KMS-11 (cell line): Measurements from ENCODE around the gene CLDN6.

ENCODE experiments used
- H2AFZ ChIP-seq: fragments of 200-600 bp; sonication (generic); 2 replicates; pipeline ENCODE4 v1.6.1; 2016; ENCODE audit warnings: antibody characterized with exemption, mixed run types, low read depth
- H3K27ac ChIP-seq: fragments of 200-600 bp; sonication (generic); 2 replicates; pipeline ENCODE4 v1.6.1; 2016; ENCODE audit warnings: mild to moderate bottlenecking, mixed run types
- H3K27me3 ChIP-seq: fragments of 200-600 bp; sonication (generic); 2 replicates; pipeline ENCODE4 v1.6.1; 2017; ENCODE audit warnings: mild to moderate bottlenecking, low read depth, mixed run types, moderate library complexity; ENCODE audit not compliant: insufficient read depth
- H3K36me3 ChIP-seq: fragments of 200-600 bp; sonication (generic); 2 replicates; pipeline ENCODE4 v1.6.1; 2017; ENCODE audit warnings: mild to moderate bottlenecking, mixed run types; ENCODE audit not compliant: insufficient read depth
- H3K4me1 ChIP-seq: fragments of 200-600 bp; sonication (generic); 2 replicates; pipeline ENCODE4 v1.6.1; 2016; ENCODE audit warnings: mild to moderate bottlenecking, low read depth, mixed run types; ENCODE audit not compliant: poor library complexity, severe bottlenecking
- H3K4me2 ChIP-seq: fragments of 200-600 bp; sonication (generic); 2 replicates; pipeline ENCODE4 v1.7.0; 2016; ENCODE audit warnings: mild to moderate bottlenecking, mixed run types
- H3K4me3 ChIP-seq: fragments of 200-600 bp; sonication (generic); IDR thresholded peaks from 2 replicates; pipeline ENCODE4 v1.6.1; 2017; ENCODE audit warnings: low read depth, low read length, mixed read lengths; ENCODE audit not compliant: insufficient read depth
- H3K79me2 ChIP-seq: fragments of 200-600 bp; sonication (generic); 2 replicates; pipeline ENCODE4 v1.6.1; 2016; ENCODE audit warnings: low read depth, mixed run types; ENCODE audit not compliant: insufficient read depth
- H3K9ac ChIP-seq: fragments of 200-600 bp; sonication (generic); 2 replicates; pipeline ENCODE4 v1.6.1; 2016; ENCODE audit warnings: mild to moderate bottlenecking, mixed run types
- H4K20me1 ChIP-seq: fragments of 200-600 bp; sonication (generic); 2 replicates; pipeline ENCODE4 v1.6.1; 2016; ENCODE audit warnings: mild to moderate bottlenecking, mixed run types; ENCODE audit not compliant: insufficient read depth
- TF ChIP-seq, protein P1 (sequence below): fragments of 200-600 bp; sonication (generic); conservative IDR thresholded peaks from 2 replicates; pipeline ENCODE4 v1.6.1; 2017; ENCODE audit warnings: low read depth, mild to moderate bottlenecking, antibody characterized with exemption, low read length, moderate library complexity, mixed read lengths

The CLDN6 gene

DNA sequence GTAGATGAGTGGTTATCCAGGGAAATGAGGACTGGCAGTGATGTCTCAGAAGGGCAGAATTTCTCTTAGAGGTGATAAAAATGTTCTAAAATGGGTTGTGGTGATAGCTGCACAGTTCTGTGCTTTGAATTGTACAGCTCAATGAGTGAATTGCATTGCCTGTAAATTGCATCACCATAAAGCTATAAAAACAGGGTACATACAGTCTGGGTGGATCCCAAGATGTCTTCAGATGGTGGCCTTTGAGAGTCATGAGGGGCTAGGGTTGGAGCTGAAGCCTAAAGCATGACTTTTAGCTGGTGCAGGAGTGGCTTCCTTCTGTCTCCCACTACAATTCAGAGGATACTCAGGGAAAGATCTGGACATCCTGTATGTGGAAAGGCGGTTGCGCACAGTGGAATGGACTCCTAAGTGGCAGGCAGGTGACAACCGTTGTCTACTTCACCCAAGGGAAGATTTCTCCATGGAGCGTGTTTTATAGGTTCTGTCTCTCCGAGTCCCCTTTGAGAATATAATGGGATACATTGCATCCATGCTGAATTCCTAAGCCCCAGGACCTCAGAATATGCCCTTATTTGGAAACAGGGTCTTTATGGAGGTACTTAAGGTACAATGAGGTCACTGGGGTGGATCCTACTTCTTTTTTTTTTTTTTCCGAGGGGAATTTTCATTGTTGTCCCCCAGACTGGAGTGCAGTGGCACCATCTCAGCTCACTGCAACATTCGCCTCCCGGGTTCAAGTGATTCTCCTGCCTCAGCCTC lies 45.8 kb upstream of the CLDN6 start:
- no peaks in the 10 kb centered on the region for H3K36me3 ChIP-seq
- H4K20me1 ChIP-seq: no peaks in the 10 kb centered on the region
- H2AFZ ChIP-seq: no peak overlapping the region
- no peaks in the 10 kb centered on the region for H3K79me2 ChIP-seq
- H3K9ac ChIP-seq: no peak overlapping the region
- H3K4me1 ChIP-seq: peaks cover 14% of the 10 kb centered on the region
- H3K4me3 ChIP-seq: no peak overlapping the region
- no peak overlapping the region for H3K4me2 ChIP-seq
- TF ChIP-seq, protein P1, sequence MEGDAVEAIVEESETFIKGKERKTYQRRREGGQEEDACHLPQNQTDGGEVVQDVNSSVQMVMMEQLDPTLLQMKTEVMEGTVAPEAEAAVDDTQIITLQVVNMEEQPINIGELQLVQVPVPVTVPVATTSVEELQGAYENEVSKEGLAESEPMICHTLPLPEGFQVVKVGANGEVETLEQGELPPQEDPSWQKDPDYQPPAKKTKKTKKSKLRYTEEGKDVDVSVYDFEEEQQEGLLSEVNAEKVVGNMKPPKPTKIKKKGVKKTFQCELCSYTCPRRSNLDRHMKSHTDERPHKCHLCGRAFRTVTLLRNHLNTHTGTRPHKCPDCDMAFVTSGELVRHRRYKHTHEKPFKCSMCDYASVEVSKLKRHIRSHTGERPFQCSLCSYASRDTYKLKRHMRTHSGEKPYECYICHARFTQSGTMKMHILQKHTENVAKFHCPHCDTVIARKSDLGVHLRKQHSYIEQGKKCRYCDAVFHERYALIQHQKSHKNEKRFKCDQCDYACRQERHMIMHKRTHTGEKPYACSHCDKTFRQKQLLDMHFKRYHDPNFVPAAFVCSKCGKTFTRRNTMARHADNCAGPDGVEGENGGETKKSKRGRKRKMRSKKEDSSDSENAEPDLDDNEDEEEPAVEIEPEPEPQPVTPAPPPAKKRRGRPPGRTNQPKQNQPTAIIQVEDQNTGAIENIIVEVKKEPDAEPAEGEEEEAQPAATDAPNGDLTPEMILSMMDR: no peak
- peaks cover 6% of the 10 kb centered on the region; the same call in 1 of the 2 replicates for H3K27me3 ChIP-seq
- H3K27ac ChIP-seq: no peak overlapping the region

DNA sequence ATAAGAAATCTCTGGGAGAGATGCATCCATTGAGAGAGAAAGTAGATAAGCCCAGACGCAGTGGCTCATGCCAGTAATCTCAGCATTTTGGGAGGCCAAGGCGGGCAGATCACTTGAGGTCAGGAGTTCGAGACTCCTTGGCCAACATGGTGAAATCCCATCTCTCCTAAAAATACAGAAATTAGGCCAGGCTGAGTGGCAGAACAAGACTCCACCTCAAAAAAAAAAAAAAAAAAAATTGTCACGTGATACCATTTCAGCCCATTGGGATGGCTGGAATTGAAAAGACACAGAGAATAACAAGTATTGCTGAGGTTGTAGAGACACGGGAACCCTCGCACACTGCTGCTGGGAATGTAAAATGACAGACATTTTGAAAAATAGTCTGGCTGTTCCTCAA lies 44.6 kb upstream of the CLDN6 start:
- no peaks in the 10 kb centered on the region for H3K36me3 ChIP-seq
- no peak overlapping the region for H2AFZ ChIP-seq
- TF ChIP-seq, protein P1: no peak
- H3K27ac ChIP-seq: no peak overlapping the region
- H3K4me3 ChIP-seq: no peak overlapping the region
- H3K79me2 ChIP-seq: no peaks in the 10 kb centered on the region
- H3K27me3 ChIP-seq: peaks cover 6% of the 10 kb centered on the region; the same call in 1 of the 2 replicates
- no peak overlapping the region for H3K9ac ChIP-seq
- H3K4me1 ChIP-seq: peaks cover 14% of the 10 kb centered on the region
- H4K20me1 ChIP-seq: no peaks in the 10 kb centered on the region
- no peak overlapping the region for H3K4me2 ChIP-seq

DNA sequence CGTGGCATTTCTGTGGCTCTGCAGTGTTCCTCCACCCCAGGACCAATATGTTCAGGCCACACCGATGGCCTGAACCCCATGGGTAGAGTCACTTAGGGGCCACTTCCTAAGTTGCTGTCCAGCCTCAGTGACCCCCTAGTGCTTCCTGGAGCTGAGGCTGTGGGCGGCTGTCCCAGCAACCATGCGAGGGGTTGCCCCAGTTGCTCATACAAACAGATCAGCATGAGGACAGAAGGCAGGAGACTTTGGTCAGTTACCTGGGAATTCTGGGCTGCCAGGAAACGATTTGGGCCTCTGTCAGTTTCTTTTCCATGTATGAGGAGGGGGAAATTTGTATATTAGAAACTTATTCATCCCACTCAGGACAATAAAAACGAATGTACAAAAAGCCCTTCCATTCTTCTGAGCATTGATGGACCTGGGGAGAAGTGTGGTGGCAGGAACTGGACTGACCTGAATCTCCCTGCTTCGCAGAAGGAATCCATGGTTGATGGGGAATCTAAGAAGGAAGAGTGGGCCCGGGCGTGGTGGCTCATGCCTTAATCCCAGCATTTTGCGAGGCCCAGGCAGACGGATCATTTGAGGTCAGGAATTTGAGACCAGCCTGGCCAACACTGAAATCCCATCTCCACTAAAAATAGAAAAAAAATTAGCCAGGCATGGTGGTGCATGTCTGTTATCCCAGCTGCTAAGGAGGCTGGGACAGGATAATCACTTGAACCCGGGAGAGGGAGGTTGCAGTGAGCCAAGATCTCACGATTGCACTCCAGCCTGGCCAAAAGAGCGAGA lies 42.5 kb upstream of the CLDN6 start:
- H3K27ac ChIP-seq: no peak overlapping the region
- no peak overlapping the region for H3K4me3 ChIP-seq
- no peak overlapping the region for H3K9ac ChIP-seq
- no peaks in the 10 kb centered on the region for H3K36me3 ChIP-seq
- H3K79me2 ChIP-seq: no peaks in the 10 kb centered on the region
- peak overlapping the region; percentile 98; the same call in 1 of the 2 replicates for H2AFZ ChIP-seq
- no peak overlapping the region for H3K4me2 ChIP-seq
- H3K27me3 ChIP-seq: peaks cover 6% of the 10 kb centered on the region; the same call in 1 of the 2 replicates
- TF ChIP-seq, protein P1: no peak
- H3K4me1 ChIP-seq: peaks cover 12% of the 10 kb centered on the region
- no peaks in the 10 kb centered on the region for H4K20me1 ChIP-seq

DNA sequence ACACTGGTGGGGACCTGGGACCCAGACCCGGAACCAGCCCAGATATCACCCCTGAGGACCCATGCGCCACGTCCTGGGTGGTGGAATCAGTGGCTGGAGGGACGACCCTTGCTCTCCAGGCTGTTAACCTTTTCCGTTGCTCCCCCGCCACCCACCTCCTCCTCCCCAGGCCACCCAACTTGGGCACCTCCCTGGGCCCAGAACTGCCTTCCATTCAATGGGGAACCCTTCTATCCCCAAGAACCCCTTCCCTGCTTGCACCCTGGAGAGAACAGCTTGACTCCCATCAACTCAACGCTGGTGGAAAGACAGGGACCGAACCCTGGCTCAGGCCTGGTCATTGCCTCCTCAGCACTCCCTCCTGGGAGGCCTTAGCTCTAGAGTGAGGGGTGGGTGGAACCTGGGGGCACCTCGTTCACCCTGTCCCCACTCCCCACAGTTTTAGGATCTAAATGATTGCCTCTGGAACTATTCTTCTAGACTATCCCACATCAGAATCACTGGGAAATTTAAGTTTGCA lies 41.8 kb upstream of the CLDN6 start:
- peak overlapping the region; percentile 98 for H2AFZ ChIP-seq
- H3K36me3 ChIP-seq: no peaks in the 10 kb centered on the region
- H3K9ac ChIP-seq: peak overlapping the region; percentile 92; the same call in 1 of the 2 replicates
- H3K27me3 ChIP-seq: peaks cover 6% of the 10 kb centered on the region; the same call in 1 of the 2 replicates
- H3K27ac ChIP-seq: no peak overlapping the region
- H3K79me2 ChIP-seq: no peaks in the 10 kb centered on the region
- H4K20me1 ChIP-seq: no peaks in the 10 kb centered on the region
- H3K4me1 ChIP-seq: peaks cover 6% of the 10 kb centered on the region
- H3K4me2 ChIP-seq: peak overlapping the region; percentile 80
- H3K4me3 ChIP-seq: no peak overlapping the region
- TF ChIP-seq, protein P1: no peak
